Measurements from ENCODE around the gene ZAR1.

Gene ZAR1

DNA sequence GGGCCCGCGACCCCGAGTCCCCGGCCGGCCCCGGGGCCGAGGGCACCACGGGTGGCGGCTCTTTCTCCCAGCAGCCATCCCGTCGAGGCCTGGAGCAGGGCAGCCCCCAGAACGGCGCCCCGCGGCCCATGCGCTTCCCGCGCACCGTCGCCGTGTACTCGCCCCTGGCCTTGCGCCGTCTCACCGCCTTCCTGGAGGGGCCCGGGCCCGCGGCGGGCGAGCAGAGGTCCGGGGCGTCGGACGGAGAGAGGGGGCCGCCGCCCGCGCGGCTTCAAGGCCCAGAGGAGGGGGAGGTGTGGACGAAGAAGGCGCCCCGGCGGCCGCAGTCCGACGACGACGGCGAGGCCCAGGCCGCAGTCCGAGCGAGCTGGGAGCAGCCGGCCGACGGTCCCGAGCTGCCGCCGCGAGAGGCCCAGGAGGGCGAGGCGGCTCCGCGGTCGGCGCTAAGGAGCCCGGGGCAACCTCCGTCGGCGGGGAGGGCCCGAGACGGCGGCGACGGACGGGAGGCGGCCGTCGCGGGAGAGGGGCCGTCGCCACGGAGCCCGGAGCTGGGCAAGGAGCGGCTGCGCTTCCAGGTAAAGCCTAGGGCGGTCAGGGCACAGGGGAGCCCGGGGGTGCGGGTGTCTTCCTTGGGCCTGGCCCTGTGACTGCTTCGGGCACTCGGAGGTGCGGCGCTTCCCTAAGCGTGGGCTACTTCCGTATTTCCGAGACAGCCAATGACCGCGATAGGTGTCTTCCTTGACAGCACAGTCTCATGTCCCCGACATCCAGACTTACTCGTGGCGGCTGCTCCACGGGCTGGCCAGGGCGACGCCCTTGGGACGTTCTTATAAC, 845 bp downstream of the ZAR1 start:
- no peak for DNase-seq

DNA sequence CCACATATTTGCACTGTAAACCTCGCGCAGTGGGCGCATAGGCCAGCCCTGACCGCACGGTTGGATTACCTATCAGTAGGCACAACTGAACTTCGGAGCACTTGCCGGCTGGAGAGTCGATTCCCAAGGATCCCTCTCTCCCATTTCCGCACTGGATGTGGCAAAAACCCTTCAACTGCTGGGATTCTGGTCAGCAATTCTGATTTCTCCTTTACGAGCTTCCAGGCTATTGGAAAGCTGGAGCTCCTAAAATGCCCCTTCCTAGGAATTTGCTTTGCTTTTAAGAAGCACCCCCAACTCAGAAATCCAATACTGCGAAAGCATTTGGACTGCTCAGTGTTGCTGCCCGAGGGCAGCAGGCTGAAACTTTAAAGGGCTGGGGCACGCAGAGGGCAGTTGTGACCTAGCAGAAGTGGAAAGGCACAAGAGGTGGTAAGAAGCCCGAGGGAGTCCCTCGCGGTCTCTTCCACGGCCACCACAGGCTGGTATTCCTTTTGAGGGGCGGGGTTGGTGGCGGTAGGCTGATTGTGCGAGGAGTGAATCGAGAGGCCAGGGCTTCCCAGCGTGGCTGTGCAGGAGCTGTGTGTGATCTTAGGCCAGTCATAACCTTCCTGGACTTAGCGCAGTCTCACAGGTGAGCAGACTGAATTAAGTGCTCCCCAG, 1.6 kb downstream of the ZAR1 start:
- DNase-seq, result no peak

DNA sequence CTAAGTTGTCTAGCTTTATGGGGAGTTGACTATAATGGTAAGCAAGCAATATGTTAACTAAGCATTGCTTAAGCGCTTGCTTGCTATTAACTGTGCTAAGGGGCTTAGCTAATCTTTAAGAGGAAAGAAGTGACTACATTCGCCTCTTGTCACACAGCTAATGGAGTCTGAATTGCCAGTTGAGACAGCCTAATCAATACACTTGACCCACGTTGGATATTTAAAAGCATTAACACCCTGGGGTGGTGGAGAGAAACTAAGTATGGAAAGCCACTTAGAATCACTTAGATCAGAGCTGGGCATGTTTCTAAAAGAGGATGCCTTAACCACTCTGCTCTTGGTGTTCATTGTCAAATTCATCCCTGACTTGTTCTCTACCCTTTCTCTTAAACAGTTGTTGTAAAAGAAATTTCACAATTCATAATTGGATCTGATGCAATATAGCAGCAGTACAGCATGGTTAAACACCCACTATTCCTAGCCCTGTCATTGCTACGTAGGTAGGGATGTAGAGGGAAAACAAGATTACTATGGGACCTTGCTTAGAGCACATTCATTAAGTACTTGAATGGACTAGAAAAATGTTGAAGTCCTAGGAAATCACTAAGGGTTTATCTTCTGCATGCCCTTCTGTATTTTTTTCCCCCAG, 3.5 kb downstream of the ZAR1 start:
- no peak for DNase-seq

DNA sequence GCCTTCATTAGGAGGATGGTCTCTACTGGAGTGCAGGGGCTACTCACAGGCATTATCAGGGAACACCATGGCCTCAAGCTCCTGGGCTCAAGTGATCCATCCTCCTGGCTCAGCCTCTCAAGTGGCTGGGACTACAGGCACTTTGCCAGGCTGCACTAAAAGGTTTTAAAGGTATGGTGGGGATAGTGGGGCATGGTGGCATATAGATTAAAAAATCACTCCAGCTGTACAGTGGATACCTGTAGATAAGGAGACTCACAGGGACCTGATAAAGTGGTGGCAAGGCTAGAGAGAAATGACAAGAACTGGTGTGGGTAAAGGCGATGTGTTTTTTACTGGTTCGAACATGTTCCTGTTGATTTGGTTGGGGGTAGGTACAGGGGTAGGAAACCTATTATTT, 5.9 kb downstream of the ZAR1 start:
- DNase-seq, result no peak

DNA sequence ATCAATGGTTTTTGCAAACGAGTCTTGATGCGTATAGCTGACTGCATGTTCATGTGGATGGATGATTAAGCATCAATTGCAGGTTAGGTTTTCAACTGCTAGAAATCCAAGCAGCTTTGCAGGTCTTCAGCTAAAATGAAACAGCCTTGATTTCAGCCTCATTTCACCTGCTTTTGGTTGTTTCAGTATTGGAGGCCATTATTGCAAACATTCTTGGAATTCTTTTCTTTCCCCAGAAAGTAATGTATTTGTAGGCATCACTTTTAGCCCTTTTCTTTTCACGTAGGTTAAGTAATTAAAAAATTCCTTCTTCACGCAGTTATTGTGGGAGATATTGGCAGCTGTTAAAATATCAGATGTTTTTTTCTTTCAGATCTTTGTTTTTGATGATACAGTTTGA, 8.8 kb downstream of the ZAR1 start:
- no peak for DNase-seq

DNA sequence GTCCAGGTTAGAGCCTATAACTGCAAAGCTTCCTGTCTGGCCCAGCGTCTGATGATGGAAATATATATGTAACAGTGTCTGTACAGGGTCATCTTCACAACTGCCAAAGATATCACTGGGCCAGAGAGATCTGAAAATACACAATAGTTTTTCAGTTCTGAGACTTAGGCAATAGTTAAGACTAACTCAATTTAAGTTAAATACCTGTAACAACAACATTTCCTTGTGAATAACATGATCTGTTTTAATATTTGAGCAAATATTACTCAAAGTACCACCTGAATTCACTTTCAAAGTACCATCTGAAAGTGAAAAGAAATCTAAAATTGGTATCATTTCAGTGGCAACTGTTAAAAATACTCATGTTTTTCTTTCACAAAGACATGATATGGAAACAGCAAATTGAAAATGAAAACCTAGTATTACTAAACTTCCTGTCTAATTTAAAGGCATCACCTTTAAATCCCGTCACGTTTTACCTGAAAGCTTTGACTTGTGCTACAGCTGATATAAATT, 9.6 kb downstream of the ZAR1 start:
- no peak for DNase-seq

DNA sequence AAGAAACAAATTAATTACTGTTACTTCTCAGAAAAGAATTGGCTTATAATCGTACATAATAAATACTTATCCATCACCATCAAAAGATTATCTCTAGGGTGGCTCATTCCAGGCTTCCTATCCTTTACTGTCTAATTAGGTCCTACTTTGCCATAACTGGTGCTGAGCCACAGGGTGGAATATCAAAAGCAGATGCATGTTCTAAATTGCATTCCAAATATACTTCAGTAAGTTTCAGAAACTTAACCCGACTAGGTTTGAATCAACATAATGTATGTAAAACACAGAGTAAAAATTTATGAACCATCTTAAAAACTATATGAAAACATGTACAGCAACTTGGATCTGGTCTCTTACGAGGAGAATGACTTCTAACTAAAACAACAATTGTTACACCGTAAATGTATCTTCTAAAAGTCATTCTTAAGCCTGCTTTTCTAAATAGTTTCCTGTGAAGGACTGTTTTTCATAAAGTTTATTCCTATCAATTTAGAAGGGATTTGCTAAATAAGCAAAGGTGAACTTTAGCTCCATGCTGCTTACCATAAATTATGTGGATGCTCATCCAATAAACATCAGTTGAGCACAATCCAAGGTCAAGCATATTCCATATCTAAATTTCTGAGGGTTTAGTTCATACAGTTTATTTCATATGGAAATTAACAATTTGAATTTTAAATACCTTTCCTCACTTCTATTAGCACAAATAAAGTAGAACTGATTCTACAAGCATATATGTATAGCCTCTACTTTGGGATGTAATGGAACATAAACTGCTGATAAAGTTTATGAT, 13.4 kb downstream of the ZAR1 start:
- no peak for DNase-seq

DNA sequence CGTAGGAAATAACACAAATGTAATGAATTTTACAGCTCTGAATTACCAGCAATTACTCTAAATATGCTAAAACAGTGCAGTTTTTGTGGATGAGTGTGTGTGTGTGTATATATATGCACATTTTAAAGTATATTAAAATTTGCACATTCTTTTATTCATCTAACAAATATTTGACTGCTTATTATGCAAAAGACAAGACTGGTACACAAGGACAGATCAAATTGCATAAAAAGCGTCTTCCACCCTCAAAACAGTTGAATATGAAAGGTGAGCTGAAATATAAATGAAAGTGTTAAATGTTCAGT, 13.9 kb downstream of the ZAR1 start:
- no peak for DNase-seq

DNA sequence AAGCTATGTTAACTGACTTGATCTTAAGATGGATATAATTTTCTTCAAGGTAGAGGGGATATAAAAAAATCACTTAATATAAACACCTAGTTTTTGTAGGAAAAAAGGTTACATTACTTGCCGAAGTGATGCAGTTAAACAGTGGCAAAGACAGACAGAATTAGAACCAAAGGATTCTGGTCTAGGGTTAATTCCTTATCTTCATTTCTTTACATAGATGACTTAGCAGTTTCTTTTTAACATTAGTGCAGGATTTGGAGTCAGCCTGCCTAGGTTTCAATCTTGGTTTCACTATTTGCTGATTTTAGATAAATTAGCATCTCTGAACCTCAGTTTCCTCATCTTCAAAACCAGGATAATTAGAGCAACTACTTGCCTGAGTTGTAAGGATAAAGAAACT, 14.3 kb downstream of the ZAR1 start:
- no peak for DNase-seq

DNA sequence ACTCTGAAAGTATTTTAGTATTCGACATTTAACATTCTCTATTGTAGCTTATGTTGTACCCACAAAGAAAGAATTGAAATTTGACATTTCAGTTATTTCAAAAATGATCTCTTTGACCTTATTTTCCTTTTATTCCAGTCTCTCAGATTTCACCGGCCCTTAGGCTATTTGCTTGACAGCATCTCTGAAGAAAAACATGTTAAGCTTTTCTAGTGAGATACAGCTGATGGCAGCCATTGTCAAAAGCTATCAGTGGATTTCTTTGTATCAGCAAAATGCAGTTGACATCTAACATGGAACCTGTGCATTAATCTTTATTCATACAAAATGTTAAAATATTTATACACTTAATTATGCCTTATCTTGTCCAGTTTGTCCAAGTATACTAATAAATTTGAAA, 16.7 kb downstream of the ZAR1 start:
- DNase-seq, result no peak

DNA sequence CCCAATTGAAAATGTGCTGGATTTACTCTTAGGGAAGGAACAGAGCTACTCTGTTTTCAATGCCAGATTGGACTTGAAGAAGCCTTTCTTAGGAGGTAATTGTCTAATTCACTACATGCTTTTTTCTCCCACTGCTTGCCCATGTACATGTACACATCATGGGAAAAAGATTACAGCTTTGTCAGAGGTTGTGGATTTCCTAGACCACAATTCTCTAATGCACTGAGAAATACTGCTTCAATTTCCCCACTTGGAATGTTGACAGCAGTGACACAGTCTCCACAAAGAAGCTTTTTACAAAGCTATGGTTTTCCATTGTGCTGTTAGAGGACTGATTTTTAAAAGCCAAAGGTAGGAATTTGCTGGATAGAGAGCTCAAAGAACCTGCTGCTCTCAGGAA, 19.5 kb downstream of the ZAR1 start:
- DNase-seq, result no peak

DNA sequence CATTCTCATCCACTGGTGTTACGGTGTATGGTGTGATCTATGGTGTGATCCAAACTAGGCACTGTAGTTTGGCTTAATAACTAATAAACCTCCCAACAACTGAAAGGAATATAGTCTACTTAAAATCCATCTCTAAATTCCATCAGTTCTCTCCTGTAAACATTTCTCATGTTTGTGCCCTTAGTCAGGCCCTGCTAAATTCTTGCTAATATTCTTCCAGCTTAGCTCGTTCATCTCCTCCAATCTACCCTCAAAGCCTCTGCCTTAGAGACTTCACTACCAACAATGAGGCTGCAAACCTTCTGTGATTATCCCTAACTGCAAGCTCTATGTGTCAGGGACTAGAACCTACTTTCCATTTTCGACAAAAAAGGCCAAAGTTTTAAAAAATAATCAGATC, 28.1 kb downstream of the ZAR1 start:
- no peak for DNase-seq

DNA sequence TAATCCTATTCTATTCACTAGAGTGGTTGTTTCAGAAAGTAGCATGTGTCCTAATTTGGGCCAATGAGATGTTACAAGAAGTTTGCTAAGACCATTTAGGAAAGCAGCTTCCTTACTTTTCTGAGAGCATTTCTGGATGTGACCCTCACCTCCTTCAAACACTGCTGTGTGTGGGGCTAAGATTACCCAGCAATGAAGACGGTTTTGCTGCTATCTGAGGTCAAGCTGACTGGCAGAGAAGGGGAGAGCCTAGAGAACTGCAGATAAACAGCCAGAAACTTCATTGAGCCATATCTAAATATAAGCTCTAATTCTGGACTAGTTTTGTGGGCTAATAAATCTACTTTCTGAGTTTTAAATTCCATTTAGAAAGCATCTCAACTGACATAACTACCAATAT, 36.4 kb downstream of the ZAR1 start:
- no peak for DNase-seq

DNA sequence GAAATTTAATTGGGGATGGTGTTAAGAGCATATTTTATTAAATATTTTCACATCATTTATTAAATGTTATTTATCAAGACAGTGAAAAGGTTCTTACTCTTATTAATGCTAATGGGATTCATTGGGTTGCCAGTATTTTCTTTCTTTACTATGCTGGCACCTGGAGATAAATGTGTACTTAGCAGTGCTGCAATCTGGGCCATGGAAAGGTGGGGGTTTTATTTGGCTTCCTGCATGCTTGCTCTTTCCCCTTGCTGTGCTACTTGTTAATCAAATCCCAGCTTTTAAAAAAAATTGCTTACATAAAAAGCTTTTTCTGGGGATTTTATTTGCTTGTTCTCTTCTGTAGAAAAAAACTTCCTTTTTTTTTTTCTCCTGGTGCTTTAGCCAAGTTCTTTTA, 48.3 kb downstream of the ZAR1 start:
- DNase-seq, result no peak

DNA sequence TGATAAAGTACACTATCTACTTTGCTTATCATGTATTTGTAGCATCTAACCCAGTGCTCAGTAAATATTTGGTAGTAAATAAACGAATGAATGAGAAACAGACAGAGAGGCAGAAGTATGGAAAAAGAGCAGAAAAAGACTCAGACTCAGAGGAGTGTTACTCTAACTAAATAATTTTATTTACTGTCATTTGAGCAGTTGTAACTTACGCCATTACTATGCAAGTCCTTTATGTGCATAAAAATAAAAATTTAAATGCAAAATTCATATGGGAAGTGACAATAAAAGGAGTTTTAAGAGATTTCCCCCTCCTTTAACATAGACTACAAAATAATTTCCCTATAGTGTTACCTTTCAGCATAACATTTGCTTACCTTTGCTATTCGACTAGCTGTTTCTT, 49.5 kb downstream of the ZAR1 start:
- no peak for DNase-seq

DNA sequence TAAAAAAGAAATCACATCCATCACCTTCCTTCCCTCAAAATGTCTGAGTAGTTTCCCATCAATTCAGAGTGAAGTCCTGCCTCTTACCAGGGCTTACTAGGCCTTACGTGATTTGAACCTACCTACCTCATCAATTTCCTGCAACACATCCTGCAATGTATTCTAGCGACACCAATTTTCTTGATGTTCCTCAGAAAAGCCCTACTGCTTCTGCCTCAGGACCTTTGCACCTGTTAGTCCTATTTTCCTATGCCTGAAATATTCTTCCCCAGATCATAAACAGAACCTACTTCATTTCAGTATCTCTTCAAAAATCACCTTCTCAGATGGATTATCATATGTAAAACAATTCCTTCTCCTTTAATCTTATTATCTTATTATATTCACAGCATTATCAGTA, 52.8 kb downstream of the ZAR1 start:
- no peak for DNase-seq

DNA sequence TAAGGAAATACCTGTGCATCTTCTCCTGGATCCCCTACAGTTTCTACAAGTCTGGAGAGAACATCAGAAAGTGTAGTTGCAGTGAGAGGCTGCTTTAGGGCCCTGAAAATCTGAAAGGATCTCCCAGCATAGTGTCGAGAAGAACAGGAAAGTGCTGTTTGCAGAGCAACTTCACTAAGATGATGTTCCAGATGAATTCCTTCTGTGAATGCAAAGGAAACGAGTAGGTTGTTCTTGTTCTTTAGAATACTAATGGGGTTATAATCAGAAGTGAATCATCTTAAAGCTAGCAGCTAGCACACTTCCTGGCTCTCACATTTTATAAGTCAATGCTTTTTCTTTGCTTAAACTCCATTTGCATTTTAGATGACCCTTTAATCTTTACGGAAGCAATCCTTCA, 53.7 kb downstream of the ZAR1 start:
- DNase-seq, result no peak

All from CD4-positive, alpha-beta T cell treated with Interleukin-17A for 4 hours (primary cell).